Neuron (in vitro differentiated cells): Measurements from ENCODE around the gene B4GALT1.

Experiments
- H2AFZ ChIP-seq: one replicate; pipeline ENCODE4 v1.6.1; 2013; ENCODE audit warnings: low read depth, mild to moderate bottlenecking, inconsistent platforms, low read length, moderate library complexity
- H3K27me3 ChIP-seq: one replicate; pipeline ENCODE4 v1.6.1; 2013; ENCODE audit warnings: low read length; ENCODE audit not compliant: insufficient read depth
- H3K36me3 ChIP-seq: one replicate; pipeline ENCODE4 v1.6.1; 2013; ENCODE audit warnings: low read length; ENCODE audit not compliant: insufficient read depth
- H3K4me1 ChIP-seq: one replicate; pipeline ENCODE4 v1.6.1; 2013; ENCODE audit warnings: low read length; ENCODE audit not compliant: insufficient read depth
- H3K4me3 ChIP-seq: 2 replicates; pipeline ENCODE4 v1.5.1; 2013; ENCODE audit warnings: mild to moderate bottlenecking, low read length, moderate library complexity
- H3K9me3 ChIP-seq: one replicate; pipeline ENCODE4 v1.6.1; 2013; ENCODE audit warnings: low read length

B4GALT1 gene

DNA sequence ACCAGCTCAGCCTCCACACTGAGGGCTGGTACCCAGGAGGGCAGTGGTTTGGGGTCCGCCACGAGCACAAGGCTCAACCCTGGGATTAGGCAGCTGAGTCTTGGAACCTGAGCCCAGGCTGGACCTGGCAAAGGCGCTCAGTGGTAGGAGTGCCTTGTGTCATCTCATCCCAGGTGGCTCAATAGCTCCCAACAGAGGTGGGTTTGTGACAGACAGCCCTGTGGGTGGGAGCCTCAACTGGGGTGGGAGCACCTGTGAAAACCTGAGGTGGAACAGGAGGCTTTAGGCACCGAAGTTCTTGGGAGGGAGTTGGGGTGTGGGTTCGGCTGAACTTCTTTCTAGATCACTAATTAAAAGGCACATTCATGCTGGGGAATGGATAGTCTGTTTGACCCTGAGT is 55.5 kb downstream of the B4GALT1 start:
- H3K27me3 ChIP-seq = no peaks in the 10 kb centered on the region
- H3K4me1 ChIP-seq = no peaks in the 10 kb centered on the region
- H3K9me3 ChIP-seq = no peaks in the 10 kb centered on the region
- H2AFZ ChIP-seq = no peak overlapping the region
- H3K4me3 ChIP-seq = no peak overlapping the region
- H3K36me3 ChIP-seq = no peaks in the 10 kb centered on the region

DNA sequence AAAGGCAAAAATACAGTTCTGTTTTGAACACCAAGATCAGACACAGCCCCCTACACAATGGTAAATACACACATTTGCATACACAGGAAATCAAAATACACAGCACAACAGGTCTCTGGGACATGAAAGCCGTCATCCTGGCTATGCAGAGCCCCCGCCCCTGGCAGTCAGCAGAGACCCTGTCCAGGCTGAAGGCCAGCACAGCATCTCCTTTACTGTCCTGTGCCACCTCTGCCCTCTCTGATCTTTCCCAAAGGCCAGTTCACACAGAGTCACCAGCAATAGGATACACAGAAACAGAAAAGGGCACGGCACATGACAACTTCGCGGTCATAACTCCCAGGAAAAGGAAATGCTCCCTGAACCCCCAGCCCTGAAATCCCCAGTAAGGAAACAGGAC is 56.5 kb downstream of the B4GALT1 start:
- Histone ChIP-seq H3K9me3 (no peaks in the 10 kb centered on the region), H3K4me1 (no peaks in the 10 kb centered on the region), H2AFZ (no peak overlapping the region), H3K27me3 (no peaks in the 10 kb centered on the region), H3K36me3 (no peaks in the 10 kb centered on the region), H3K4me3 (no peak overlapping the region)

DNA sequence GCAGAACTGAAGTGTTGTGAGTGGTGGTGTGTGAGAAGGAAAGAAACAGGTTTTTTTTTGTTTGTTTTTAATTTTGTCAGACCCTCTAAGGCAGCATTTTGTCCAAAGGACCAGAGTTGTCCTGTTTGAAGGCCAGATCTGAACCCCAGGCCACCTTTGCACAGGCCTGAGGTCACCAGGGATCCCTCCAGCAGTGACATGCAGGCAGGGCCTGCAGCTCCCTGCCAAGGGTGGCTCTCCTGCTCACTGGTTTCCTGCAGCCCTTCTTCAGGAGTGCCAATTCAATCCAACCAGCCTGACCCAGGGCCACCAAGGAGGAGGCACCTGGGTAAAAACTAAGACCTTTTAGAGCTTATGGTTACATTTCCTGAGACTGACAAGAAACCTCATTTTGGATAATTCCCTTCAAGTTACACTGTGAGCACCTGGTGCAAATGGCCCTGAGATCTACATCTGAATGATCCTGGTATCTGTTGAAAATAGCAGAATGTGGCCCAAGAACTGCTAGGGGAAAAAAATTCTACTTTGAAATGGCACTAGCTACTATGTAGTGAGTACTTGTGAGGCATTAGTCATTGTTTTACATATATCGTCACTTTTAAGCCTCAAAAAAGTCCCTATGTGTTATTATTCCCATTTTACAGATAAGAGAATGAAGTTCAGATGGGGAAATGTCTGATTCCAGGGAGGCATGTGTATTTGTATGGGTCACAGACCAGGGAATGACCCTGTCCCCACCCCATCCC is 57.1 kb downstream of the B4GALT1 start:
- H3K4me3 ChIP-seq = no peak overlapping the region
- H3K36me3 ChIP-seq = no peaks in the 10 kb centered on the region
- no peaks in the 10 kb centered on the region for H3K27me3 ChIP-seq
- no peaks in the 10 kb centered on the region for H3K4me1 ChIP-seq
- H2AFZ ChIP-seq = no peak overlapping the region
- no peaks in the 10 kb centered on the region for H3K9me3 ChIP-seq

DNA sequence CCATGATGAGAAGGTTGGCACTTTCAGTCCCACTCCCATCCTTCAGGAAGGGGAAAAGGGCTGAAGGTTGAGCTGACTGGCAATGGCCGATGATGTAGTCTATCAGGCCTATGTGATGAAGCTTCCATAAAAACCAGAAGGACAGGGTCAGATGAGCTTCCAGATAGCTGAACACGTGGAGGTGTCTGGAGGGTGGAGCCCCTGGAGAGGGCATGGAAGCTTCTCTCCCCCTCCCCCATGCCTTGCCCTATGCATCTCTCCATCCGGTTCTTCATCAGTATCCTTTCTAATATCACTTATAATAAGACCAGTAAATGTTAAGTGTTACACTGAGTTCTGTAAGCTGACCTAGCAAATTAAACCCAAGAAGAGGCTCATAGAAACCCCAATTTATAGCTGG is 58.0 kb downstream of the B4GALT1 start:
- Histone ChIP-seq H3K36me3 (no peaks in the 10 kb centered on the region), H3K4me1 (no peaks in the 10 kb centered on the region), H3K9me3 (no peaks in the 10 kb centered on the region), H3K4me3 (no peak overlapping the region), H3K27me3 (no peaks in the 10 kb centered on the region), H2AFZ (no peak overlapping the region)

DNA sequence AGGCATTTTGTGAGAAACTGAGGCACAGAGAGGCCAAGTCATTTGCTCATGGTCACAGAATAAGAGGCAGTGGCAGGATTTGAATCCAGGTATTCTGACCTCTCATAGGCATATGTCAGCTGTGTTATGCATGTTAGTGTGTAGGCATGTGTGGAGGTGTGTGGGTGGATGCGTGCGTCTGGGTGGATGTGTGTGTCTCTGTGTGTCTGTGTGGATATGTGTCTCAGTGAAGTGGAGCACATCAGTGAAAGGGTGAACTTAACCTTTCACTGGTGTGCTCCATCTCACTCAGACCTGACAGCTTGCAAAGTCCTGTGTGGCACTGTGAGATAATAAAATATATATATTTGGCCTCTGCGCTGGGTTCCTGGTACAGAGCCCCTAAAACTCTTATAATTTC is 58.7 kb downstream of the B4GALT1 start:
- no peaks in the 10 kb centered on the region for H3K4me1 ChIP-seq
- H3K4me3 ChIP-seq = no peak overlapping the region
- no peaks in the 10 kb centered on the region for H3K9me3 ChIP-seq
- H3K36me3 ChIP-seq = no peaks in the 10 kb centered on the region
- no peaks in the 10 kb centered on the region for H3K27me3 ChIP-seq
- H2AFZ ChIP-seq = no peak overlapping the region

DNA sequence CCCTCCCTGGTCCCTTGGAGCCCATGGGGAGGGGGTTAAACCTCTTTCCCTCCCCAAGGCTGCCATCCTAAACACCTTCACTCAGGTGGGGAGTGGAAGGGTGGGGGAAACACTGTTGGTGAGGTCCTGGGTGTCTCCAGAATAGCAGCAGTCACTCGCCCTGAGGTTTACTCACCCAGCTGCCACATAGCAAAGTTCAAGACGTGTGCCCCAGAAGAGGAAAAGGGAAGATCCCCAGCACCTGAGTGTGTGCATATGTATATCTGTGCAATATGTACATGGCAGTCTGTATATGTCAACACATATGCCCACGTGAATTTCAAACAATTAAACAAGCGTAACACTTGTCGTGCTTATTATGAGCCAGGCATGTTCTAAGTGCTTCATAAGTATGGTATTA is 59.4 kb downstream of the B4GALT1 start:
- H2AFZ ChIP-seq = no peak overlapping the region
- H3K4me3 ChIP-seq = no peak overlapping the region
- no peaks in the 10 kb centered on the region for H3K9me3 ChIP-seq
- H3K36me3 ChIP-seq = no peaks in the 10 kb centered on the region
- no peaks in the 10 kb centered on the region for H3K4me1 ChIP-seq
- no peaks in the 10 kb centered on the region for H3K27me3 ChIP-seq

DNA sequence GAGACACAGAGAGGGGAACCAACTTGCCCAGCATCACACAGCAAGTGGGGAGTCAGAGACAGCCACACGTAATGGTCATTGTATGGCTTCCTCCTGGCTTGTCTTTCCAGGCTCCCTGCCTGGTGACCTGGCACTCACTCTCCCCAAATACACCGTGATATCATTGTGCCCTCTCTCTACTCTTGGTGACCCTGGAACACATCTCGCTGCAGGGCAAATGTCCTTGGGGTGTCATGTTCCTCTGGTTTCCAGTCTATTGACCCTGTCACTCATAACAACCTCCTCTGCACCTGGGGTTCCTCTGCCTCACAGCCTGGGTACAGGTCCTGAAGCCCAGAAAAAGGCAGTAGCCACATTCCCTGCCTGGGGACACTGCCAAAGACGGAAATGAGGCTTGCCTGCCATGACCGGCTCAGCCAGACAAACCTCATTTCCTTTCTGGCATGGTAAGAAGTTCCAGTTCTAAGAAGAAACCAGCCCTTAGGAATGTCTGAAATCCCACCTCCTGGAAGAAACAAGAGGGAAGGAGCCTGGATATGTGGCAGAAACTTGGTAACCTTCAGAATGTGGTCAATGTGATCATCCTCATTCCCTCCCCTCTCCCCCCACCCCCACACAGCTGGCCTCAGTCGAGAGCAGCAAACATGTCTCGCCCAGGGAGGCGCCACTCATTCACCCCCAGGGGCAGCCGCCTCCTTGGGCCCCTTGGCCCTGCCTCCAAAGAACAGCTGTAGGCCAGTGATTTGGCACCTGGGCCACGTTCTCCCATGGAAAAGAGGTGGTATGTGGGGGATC is 60.1 kb downstream of the B4GALT1 start:
- Histone ChIP-seq H3K27me3 (no peaks in the 10 kb centered on the region), H3K36me3 (no peaks in the 10 kb centered on the region), H3K4me3 (no peak overlapping the region), H3K4me1 (no peaks in the 10 kb centered on the region), H3K9me3 (no peaks in the 10 kb centered on the region), H2AFZ (no peak overlapping the region)

DNA sequence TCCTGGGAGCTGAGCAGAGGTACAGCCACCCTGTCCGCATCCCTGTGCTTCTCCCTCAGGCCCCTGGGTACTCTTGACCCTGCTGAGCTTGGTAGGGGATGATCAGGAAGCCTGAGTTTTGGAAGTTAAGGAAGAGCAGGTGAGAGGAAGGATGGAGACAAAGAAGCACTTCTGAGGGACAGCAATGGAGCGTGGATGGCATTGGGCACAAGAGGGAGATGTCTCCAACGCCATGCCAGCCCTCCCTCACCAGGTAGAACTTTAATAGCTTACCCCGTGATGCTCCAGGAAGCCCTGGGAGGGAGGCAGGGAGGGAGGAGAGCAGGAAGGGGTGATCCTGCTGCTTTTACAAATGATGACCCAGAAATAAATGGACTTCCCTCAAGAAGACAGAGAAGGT is 60.8 kb downstream of the B4GALT1 start:
- Histone ChIP-seq H3K27me3 (no peaks in the 10 kb centered on the region), H3K36me3 (no peaks in the 10 kb centered on the region), H3K9me3 (no peaks in the 10 kb centered on the region), H2AFZ (no peak overlapping the region), H3K4me3 (no peak overlapping the region), H3K4me1 (no peaks in the 10 kb centered on the region)

DNA sequence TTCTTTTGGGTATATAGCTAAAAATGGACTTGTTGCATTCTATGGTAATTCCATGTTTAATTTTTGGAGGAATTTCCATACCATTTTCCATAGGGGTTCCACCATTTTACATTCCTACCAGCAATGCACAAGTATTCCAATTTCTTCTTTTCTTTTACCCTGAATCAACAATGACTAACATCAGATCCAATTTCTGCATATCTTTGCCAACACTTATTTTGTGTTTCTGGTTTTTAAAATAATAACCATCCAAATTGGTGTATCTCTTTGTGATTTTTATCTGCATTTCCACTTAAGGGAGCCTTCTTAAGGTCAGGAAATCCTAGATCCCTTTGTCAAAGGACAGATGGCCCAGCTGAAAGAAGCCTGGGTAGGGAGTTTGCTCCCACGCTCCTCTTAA is 61.2 kb downstream of the B4GALT1 start:
- Histone ChIP-seq H3K4me1 (no peaks in the 10 kb centered on the region), H3K9me3 (no peaks in the 10 kb centered on the region), H3K27me3 (no peaks in the 10 kb centered on the region), H3K36me3 (no peaks in the 10 kb centered on the region), H2AFZ (no peak overlapping the region), H3K4me3 (no peak overlapping the region)

DNA sequence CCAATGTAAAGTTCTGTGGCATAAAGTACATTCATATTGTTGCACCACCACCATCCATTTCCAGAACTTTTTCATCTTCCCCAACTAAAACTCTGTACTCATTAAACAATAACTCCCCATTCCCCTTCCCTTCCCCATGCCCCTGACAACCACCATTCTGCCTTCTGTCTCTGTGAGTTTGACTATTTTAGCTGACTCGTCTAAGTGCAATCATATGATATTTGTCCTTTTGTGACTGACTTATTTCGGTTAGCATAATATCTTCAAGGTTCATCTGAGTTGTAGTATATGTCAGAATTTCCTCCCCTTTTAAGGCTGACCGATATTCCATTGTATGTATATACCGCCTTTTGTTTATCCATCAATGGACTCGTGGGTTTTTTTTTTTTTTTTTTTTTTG is 61.6 kb downstream of the B4GALT1 start:
- H3K9me3 ChIP-seq = no peaks in the 10 kb centered on the region
- no peaks in the 10 kb centered on the region for H3K4me1 ChIP-seq
- H2AFZ ChIP-seq = no peak overlapping the region
- no peaks in the 10 kb centered on the region for H3K36me3 ChIP-seq
- no peaks in the 10 kb centered on the region for H3K27me3 ChIP-seq
- H3K4me3 ChIP-seq = no peak overlapping the region

DNA sequence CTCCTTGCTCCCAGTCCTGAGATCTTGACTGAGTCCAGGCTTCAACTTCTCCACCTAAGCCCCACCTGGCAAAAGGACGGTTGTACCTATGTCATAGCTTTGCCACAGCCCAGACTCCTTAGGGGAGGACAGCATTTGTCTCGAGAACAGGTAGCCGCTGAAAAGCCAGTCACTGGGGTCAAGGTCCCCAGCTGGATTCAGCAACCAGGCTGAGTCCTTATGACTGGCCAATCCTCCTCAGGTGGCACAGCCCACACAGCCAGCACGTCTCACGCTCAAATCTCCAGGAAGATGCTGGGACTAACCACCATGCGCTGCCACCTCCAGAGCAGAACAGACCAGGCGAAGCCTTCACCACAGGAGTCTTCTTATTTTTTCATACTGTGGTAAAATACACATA is 62.7 kb downstream of the B4GALT1 start:
- Histone ChIP-seq H3K36me3 (no peaks in the 10 kb centered on the region), H3K4me1 (no peaks in the 10 kb centered on the region), H2AFZ (no peak overlapping the region), H3K27me3 (no peaks in the 10 kb centered on the region), H3K4me3 (no peak overlapping the region), H3K9me3 (no peaks in the 10 kb centered on the region)

DNA sequence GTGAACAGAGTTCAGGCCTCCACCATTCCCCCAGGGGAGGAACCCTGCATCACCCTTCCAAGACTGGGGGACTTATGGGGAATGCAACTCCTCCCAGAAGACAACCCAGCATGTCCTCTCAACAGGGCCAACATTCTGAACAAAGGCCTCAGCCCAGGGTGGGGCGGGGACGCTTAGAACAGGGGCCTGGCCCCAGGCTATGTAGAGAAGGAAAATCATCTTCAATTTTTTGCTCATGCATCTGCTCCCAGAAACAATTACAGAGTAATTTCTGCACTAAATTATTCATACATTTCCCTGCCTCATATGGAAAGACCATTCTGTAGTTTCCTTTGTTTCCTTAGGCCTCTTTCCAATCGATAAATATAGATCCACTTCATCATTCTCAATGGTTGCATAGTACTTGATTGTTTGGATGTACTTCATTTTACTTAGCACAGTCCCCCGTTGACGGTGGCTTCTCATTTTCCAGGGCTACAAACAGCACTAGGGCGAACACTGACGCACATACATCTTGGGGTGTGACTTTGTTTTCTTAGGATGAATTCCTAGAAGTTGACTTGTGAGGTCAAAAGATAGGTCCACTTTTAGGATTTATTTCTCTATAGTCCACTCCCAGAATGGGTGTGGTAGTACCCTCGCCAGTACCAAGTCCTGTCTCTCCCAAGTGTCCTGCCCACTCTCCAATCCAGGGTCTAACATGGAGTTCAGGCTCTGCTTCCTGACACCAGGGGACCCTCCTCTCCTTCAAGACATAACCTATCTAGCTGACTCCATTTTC is 63.4 kb downstream of the B4GALT1 start:
- Histone ChIP-seq H2AFZ (no peak overlapping the region), H3K27me3 (no peaks in the 10 kb centered on the region), H3K36me3 (no peaks in the 10 kb centered on the region), H3K4me3 (no peak overlapping the region), H3K4me1 (no peaks in the 10 kb centered on the region), H3K9me3 (no peaks in the 10 kb centered on the region)

DNA sequence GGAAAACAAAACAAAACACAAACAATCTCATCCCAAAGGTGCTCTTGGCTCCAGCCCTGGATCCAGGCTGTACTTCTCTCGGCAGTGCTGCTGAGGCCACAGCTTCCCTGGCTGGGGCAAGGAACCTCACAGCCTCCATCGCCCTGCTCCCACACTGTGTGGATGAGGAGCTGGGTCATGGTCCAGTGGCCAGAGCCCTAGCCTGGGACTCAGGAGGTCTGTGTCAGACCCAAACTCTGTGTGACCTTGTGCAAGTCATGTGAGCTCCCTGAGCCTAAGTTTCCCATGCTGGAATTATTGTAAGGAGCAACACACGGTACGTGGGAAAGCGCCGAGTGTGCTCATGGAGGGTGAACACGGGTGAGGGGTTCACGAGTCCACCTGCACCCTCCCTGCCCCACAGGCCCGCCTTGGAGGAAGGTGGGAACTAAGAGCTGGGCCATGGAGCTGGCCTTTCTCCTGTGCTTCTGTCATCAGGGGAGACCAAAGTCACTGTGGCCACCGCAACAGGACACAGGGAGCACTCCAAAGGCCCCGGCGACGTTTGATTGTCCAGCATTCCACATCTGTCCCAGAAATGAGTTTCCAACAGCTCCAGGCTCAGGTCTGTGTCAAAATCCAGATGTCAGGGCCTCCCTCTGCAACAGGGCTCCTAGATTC is 64.5 kb downstream of the B4GALT1 start:
- H3K4me1 ChIP-seq = no peaks in the 10 kb centered on the region
- no peaks in the 10 kb centered on the region for H3K36me3 ChIP-seq
- H3K27me3 ChIP-seq = no peaks in the 10 kb centered on the region
- H2AFZ ChIP-seq = no peak overlapping the region
- no peaks in the 10 kb centered on the region for H3K9me3 ChIP-seq
- H3K4me3 ChIP-seq = no peak overlapping the region
